GM18499 (cell line): ENCODE measurements around the gene WNT5A.

ENCODE experiments used
- ATAC-seq: cut with Tn5 transposase; IDR thresholded peaks from one replicate; pipeline ENCODE4 v1.9.1; 2021; ENCODE audit warnings: moderate number of reproducible peaks; ENCODE audit not compliant: insufficient read depth, unreplicated experiment

WNT5A gene

GRCh38 chr3:55454611-55455010, 32.5 kb downstream of the WNT5A start:
- ATAC-seq, result no peak

- no peak for ATAC-seq
Observed at GRCh38 chr3:55453886-55454496, 33.1 kb downstream of the WNT5A start.

GRCh38 chr3:55452886-55453285, 34.2 kb downstream of the WNT5A start:
- no peak for ATAC-seq

GRCh38 chr3:55449527-55449926, 37.6 kb downstream of the WNT5A start:
- ATAC-seq, result no peak

- ATAC-seq, result no peak
Observed at GRCh38 chr3:55446850-55447249, 40.3 kb downstream of the WNT5A start.

- ATAC-seq, result no peak
Observed at GRCh38 chr3:55445551-55445950, 41.6 kb downstream of the WNT5A start.

GRCh38 chr3:55443346-55443745, 43.8 kb downstream of the WNT5A start:
- ATAC-seq, result no peak

- no peak for ATAC-seq
Observed at GRCh38 chr3:55442861-55443260, 44.2 kb downstream of the WNT5A start.

- ATAC-seq, result no peak
Observed at GRCh38 chr3:55441499-55441898, 45.6 kb downstream of the WNT5A start.

GRCh38 chr3:55440104-55440708, 46.9 kb downstream of the WNT5A start:
- ATAC-seq, result no peak

- no peak for ATAC-seq
Observed at GRCh38 chr3:55439657-55440056, 47.4 kb downstream of the WNT5A start.

GRCh38 chr3:55436644-55437043, 50.5 kb downstream of the WNT5A start:
- ATAC-seq, result no peak

- ATAC-seq, result no peak
Observed at GRCh38 chr3:55435491-55435890, 51.6 kb downstream of the WNT5A start.

GRCh38 chr3:55434789-55435188, 52.3 kb downstream of the WNT5A start:
- ATAC-seq, result no peak

GRCh38 chr3:55431041-55431440, 56.1 kb downstream of the WNT5A start:
- ATAC-seq, result no peak

- ATAC-seq, result no peak
Observed at GRCh38 chr3:55427739-55428138, 59.4 kb downstream of the WNT5A start.

GRCh38 chr3:55426486-55426885, 60.6 kb downstream of the WNT5A start:
- no peak for ATAC-seq

GRCh38 chr3:55423782-55424181, 63.3 kb downstream of the WNT5A start:
- ATAC-seq, result no peak

GRCh38 chr3:55417211-55417610, 69.9 kb downstream of the WNT5A start:
- no peak for ATAC-seq

GRCh38 chr3:55416331-55416821, 70.7 kb downstream of the WNT5A start:
- no peak for ATAC-seq
